HG03342 (cell line): ENCODE measurements around the gene LARP1.

Experiments
- ATAC-seq: cut with Tn5 transposase; IDR thresholded peaks from one replicate; pipeline ENCODE4 v1.9.1; 2021; ENCODE audit warnings: mild to moderate bottlenecking, moderate library complexity; ENCODE audit not compliant: unreplicated experiment

Gene LARP1

DNA sequence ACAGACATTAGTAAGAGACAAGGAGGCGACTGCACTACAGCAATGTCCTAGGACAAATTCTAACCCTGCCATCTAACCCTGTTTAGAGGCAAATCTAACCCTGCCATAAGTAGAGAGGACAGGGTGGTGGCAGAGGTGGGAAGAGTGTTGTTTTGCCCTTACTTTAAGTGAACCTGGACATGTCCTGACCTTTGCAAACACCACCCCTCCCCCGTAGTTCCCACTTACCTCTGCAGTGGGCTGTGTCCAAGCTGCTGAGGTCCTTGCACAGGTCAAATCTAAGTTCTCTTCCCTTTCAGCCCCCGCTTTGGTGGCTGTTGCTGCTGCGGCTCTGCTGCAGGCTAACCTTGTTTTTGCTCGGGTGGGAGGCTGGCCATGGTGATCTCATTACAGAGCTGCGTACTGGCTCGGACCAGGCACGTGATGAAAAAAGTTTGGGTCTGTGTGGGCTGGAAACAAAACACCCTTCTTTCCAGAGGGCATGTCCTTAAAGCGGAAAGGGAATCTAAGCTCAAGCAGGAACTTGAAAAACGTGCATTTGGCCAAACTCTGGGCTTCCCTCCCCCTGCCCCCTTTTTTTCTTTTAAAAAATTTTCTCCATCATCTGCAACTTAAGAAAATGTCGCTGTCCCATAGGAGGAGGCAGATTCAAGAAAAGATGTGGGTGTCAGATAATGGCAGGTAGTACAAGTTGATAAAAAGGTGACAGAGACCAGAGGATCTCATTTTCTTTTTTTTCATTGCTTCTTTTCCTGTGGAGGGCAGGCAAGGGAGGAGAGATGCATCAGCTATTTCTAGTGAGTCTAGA lies 95.3 kb downstream of the LARP1 start, which contains the start of gene FAXDC2:
Gene FAXDC2 (minus strand): TSS at position 349 of the 808 bp plus-strand sequence. CDS start 12,425 bp downstream, outside the sequence.
- peak; percentile 69 for ATAC-seq

DNA sequence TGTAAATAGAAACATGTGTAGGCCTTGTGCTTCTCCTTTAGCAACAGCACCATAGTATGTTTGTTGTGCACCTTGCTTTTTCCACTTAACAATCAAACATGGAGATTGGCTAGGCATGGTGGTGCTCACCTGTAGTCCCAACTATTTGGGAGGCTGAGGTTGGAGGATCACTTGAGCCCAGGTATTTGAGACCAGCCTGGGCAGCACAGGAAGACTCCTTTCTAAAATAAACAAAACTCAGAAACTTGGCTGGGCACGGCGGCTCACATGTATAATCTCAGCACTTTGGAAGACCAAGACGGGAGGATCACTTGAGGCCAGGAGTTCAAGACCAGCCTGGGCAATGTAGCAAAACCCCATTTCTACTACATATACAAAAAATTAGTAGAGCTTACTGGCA lies 96.2 kb downstream of the LARP1 start:
- no peak for ATAC-seq

DNA sequence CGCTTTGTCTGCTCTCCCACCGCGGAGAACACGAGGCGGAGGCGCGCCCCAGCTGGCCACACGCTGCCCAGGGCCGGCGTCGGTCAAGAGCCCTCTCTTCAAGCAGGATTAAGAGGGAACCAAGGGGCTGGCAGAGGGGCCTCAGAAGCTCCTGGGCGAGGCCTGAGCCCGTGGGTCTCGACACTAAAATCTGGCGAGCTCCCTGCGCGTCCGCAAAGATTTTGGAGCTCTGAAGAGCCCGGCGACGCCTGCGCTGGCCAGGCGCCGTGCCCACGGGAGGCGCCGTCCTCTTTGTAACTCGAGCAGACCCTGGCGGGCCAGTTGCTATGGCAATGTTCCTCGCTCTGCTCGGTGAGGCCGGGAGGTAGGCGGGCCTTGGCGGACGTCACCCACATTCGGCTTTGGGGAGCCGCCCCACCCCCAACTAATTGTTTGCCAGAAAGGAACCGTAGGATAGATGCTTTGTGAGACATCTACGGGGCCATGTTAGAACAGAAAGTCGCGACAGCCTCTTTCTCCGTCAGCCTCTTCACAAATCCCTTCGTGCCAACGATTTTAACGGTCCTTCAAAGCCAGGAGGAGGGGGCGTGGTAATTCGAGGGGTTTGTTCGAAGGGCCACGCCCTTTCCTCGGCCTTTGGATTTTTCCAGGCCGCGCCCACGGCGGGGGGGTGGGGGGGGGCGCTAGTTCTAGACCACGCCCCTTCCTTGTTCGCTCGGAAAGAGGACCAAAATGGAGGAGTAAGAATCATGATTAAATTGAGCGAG lies 102.5 kb downstream of the LARP1 start:
- ATAC-seq, result peak; percentile 66

DNA sequence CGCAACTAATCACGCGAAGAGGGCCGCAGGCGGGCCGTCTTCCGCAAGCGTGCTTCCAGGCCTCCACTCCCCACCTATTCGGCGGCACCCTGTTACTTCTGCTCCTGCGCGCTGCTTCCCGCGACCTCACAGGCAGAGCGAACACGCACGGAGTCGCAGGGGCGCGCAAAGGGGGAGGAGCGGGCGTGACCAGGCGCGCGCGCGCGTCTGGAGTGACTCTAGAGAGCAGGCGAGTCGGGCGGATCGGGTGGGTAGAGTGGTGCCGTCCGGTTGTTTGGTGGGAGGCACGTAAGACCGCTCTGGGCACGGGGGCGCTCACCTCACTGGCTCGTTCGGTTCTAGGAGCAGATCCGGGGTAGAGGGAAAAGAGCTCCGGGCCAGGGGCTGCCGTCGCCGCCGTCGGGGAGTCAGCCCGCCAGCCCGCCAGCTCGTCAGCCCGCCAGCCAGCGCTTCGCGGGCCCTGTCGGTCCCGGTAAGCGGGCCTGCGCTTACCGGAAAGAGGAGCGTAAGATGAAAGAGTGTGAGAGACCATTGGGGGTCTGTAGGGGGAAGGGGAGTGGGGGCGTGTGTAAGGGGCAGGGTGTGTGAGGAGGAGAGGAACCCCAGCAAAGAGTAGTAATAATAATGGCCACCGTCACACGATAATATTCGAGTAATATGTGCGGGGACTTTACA lies 103.3 kb downstream of the LARP1 start, which contains the start of gene CNOT8:
Gene CNOT8 (plus strand): TSS at position 331 of the 675 bp plus-strand sequence. CDS start 4,652 bp downstream, outside the sequence.
- peak; percentile 75 for ATAC-seq

DNA sequence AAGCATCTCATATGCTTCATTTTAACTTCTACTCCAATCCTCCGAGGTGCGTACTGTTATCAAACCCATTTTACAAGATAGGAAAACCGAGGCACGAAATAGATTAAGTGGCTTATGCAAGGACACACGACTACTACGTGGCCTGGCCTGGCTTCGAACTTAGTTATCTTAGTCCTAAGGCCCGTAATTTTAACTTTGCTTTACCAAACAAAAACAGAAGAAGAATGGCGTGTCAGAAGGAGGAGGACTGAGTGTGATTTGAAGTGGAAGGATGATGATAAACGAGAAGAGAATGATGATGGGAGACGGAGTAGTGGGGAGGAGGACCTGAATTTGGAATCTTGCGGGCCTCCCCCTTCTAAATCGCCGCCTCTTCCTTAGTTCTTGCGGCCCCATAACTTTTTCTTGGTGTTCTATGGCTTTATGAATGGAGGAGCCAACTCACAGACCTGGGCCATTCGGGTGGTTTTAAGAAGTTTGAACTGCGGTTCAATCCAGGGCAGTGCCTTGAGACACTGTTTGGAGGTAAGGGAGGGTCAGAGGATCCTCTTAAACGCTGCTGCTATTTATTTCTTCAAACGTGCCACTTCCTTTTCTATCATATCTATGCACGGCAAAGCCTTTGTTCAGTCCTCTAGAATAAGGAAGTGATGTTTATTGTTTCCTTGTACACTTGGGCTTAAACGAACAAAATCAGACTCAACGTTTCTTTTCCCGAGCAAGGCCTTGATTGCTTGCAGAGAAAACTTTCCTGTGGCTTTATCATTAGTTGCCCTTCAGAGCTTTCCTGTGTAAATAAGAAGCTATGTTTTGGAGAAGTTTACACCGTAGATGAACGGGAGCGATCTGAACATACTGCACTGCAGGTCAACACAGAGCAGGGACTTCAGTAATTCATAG lies 104.0 kb downstream of the LARP1 start:
- ATAC-seq, result no peak

DNA sequence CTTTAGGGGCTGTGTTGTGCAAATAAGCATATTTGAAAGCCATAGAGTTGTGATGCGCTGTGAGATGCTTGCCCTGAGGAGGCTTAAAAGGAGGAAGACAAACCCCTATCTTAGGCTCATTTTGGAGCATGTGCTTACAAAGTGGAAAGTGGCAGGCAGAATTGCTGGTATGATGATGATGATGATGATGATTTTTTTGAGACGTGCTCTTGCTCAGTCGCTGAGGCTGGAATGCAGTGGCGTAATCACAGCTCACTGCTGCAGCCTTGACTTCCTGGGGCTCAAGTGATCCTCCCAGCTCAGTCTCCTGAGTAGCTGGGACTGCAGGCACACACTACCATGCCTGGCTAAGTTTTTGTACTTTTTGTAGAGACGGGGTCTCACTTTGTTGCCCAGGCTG lies 104.9 kb downstream of the LARP1 start:
- no peak for ATAC-seq

DNA sequence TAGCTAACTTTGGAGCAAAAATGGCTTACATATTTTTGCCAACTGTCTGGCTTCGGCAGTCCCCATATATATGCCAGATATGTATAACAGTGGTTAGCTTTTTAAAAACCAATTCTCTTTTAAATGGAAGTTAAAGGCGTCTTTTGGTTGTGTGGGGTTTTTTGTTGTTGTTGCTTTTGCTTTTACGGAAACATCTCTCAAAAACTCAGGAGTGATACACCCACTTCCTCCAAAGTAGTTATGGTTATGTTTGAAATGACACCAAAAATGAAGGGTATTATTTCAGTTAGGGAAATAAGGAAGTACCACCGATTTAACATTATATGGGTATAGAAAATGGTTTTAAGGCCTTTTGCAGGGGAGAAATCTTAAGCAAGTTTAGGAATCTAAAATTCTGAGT lies 105.6 kb downstream of the LARP1 start:
- no peak for ATAC-seq

DNA sequence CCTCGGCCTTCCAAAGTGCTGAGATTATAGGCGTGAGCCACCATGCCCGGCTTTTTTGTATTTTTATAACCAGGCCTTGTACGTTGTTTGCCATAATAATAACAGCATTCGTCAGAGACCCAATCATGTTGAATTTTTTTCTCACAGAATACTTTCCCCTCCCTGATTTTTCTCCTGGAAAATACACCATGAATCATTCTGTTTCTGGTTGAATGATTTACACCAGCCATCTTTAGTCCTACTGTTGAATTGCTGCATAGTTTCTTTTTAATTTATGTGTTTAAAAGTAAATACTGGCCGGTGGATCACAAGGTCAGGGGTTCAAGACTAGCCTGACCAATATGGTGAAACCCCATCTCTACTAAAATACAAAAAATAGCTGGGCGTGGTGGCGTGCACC lies 106.8 kb downstream of the LARP1 start:
- ATAC-seq, result no peak

DNA sequence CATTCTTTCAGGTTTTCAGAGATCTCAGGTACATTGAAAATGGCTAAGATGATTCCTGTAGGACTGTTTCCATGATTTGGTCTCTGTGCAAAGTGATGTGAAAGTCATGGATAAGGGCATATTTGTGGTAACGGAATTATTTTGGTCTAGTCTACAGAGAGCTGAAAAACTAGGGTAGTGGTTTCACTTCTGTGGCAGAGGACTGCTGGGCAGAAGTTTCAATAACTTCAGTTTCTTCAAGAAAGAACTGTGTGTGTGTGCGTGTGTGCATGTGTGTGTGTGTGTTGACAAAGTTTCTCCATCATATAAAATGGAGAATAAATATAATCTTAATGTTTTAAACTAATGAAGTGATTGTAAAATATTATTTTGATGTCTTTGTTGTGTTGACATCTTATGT lies 107.6 kb downstream of the LARP1 start:
- no peak for ATAC-seq

DNA sequence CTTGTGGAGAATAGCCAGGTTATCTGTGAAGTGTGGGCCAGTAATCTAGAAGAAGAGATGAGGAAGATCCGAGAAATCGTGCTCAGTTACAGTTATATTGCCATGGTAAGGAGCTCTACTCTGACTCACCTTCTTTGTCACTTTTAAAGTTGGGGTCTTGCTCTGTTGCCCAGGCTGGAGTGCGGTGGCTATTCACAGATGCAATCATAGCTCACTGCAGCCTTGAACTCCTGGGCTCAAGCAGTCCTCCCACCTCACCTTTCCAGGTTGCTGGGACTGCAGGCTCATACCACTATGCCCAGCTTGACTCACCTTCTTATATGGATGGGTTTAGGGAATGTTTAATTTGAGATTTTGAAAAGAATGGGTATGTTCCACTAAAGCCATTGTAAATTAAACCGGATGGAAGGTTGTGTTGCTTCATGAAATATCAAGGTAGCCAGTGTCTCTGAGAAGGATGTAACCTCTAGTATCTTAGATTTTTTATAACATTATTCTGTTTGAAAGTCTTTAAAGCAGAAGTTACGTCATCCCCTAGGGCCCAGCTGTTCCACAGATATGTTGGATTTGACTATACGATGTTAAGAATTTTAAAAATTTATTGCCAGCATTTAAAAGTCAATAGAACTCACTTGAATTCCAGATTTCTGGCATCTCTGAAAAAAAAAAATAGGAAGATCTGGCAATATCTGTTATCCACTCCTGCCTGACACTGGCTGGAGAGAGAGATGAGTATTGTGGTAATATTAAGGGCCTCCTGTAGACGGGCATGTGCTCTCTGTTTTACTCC lies 108.3 kb downstream of the LARP1 start:
- no peak for ATAC-seq

DNA sequence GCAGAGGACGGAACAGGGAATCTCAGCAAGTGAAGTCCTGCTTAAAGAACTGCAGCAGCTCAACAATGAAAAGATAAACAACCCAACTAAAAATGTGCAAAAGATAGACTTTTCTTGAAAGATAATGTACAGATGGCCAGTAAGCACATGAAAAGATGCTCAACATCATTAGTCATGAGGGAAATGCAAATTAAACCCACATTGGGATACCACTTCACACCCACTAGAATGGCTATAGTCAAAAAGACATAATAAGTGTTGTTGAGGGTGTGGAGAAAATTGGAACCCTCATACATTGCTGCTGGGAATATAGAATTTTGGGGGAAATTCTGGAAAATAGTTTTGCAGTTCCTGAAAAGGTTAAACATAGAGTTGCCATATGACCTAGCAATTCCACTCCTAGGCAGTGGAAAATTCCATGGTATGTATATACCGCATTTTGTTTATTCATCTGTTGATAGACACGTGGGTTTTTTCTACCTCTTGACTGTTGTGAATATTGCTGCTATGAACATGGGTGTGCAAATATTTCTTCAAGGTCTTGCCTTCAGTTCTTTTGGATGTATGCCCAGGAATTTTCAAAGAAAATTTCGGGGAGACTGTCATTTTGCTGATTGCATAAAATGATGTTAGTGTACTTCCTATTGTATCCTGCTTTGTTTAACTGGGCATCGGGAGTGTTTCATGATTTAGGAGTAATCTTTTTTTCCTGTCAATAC lies 110.4 kb downstream of the LARP1 start:
- no peak for ATAC-seq

DNA sequence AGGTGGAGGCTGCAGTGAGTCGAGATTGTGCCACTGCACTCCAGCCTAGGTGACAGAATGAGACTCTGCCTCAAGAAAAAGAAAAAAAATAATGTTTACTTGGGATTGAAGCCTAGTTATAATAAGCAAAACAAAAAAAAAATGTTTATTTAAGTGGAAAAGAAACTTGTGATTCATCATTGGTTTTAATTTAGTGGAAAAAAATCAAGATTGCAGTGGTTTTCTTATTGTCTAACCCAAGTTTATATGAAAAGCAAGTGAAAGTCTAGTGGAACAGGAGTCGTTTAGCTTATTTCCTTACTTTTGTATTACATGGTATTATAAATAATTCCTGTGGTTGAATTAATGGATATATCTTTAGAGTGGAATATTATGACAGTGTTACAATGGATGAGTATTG lies 111.7 kb downstream of the LARP1 start:
- ATAC-seq, result no peak
